Measurements from ENCODE around the gene ZNF32.

DNA sequence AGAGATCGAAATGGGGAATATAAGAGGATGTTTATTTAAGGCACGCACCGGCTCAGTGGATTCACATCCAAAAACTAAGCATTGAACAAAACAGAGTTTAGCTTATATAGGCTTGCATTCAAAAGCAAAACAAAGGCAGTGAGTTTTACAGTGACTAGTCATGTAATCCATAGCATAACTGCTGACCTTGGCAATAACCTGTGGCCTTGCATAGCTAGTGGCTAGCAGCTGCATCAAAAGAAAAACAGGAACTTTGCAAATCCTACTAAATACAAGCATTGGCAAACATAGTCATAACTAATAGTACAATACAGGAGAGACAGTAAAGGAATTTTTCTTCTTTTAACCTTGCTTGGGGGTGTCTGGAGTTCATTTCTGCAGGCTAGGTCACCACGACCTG, 52.1 kb downstream of the ZNF32 start:
- TF ChIP-seq, protein P1, sequence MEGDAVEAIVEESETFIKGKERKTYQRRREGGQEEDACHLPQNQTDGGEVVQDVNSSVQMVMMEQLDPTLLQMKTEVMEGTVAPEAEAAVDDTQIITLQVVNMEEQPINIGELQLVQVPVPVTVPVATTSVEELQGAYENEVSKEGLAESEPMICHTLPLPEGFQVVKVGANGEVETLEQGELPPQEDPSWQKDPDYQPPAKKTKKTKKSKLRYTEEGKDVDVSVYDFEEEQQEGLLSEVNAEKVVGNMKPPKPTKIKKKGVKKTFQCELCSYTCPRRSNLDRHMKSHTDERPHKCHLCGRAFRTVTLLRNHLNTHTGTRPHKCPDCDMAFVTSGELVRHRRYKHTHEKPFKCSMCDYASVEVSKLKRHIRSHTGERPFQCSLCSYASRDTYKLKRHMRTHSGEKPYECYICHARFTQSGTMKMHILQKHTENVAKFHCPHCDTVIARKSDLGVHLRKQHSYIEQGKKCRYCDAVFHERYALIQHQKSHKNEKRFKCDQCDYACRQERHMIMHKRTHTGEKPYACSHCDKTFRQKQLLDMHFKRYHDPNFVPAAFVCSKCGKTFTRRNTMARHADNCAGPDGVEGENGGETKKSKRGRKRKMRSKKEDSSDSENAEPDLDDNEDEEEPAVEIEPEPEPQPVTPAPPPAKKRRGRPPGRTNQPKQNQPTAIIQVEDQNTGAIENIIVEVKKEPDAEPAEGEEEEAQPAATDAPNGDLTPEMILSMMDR (IDR thresholded peaks at IDR 0.05), result no peak
- no peak for TF ChIP-seq POLR2A (IDR thresholded peaks at IDR 0.05)
